Progenitor cell of endocrine pancreas (in vitro differentiated cells): ENCODE data around the gene ATG7. TPM values are rescaled to one million over a fixed set of nuclear protein-coding genes. Genes with fewer than 3 reads are reported as not detected.

ENCODE experiments used
- DNase-seq: peaks from one replicate; pipeline ENCODE4 v3.0.0; 2021; ENCODE audit warnings: low spot score; ENCODE audit not compliant: unreplicated experiment
- H3K27ac Mint-ChIP-seq: 2 replicates; pipeline ENCODE4 v1.8.0; 2021; ENCODE audit warnings: mild to moderate bottlenecking, moderate library complexity, mixed read lengths
- H3K27me3 Mint-ChIP-seq: 2 replicates; pipeline ENCODE4 v1.8.0; 2021; ENCODE audit warnings: mixed read lengths
- H3K36me3 Mint-ChIP-seq: 2 replicates; pipeline ENCODE4 v1.8.0; 2022; ENCODE audit warnings: mixed read lengths; ENCODE audit not compliant: insufficient read depth
- H3K4me1 Mint-ChIP-seq: 2 replicates; pipeline ENCODE4 v1.8.0; 2021; ENCODE audit warnings: low read depth, mixed read lengths
- H3K4me3 Mint-ChIP-seq: 2 replicates; pipeline ENCODE4 v1.8.0; 2021; ENCODE audit warnings: low read depth, mild to moderate bottlenecking, moderate library complexity, mixed read lengths
- H3K9me3 Mint-ChIP-seq: 2 replicates; pipeline ENCODE4 v1.8.0; 2021; ENCODE audit warnings: low read depth, mixed read lengths
- CTCF ChIP-seq: fragments of 200-600 bp; sonication (generic); IDR thresholded peaks from one replicate; pipeline ENCODE4 v1.5.0; 2021; ENCODE audit warnings: antibody characterized with exemption, mild to moderate bottlenecking; ENCODE audit not compliant: unreplicated experiment
- total RNA-seq: library from RNA; stranded (reverse); gene quantifications from 2 replicates; pipeline ENCODE4 v1.2.1, GENCODE V29; 2021

ATG7 gene
- total RNA-seq, 1 donor from 2014 or later: 29.1 TPM

GRCh38 chr3:11364181-11364580, 92.0 kb downstream of the ATG7 start:
- Mint-ChIP-seq H3K4me1 (peaks cover 12% of the 10 kb centered on the region), H3K36me3 (peaks cover 13% of the 10 kb centered on the region), H3K27ac (no peak overlapping the region), H3K27me3 (no peaks in the 10 kb centered on the region), H3K9me3 (no peaks in the 10 kb centered on the region), H3K4me3 (no peak overlapping the region)
- no peak for DNase-seq
- TF ChIP-seq CTCF: no peak

GRCh38 chr3:11367143-11367693, 95.0 kb downstream of the ATG7 start:
- DNase-seq: no peak
- TF ChIP-seq CTCF: no peak
- Mint-ChIP-seq H3K36me3 (peaks cover 12% of the 10 kb centered on the region), H3K9me3 (no peaks in the 10 kb centered on the region), H3K4me3 (no peak overlapping the region), H3K27ac (no peak overlapping the region), H3K4me1 (peaks cover 12% of the 10 kb centered on the region), H3K27me3 (no peaks in the 10 kb centered on the region)

- Mint-ChIP-seq H3K27me3 (no peaks in the 10 kb centered on the region), H3K4me1 (peaks cover 12% of the 10 kb centered on the region), H3K36me3 (peaks cover 3% of the 10 kb centered on the region), H3K27ac (no peak overlapping the region), H3K9me3 (no peaks in the 10 kb centered on the region), H3K4me3 (no peak overlapping the region)
- no peak for DNase-seq
- no peak for TF ChIP-seq CTCF
Measured at GRCh38 chr3:11370191-11370590, 98.0 kb downstream of the ATG7 start.

- no peak overlapping the region for H3K4me3 Mint-ChIP-seq
- peaks cover 12% of the 10 kb centered on the region for H3K4me1 Mint-ChIP-seq
- no peaks in the 10 kb centered on the region for H3K9me3 Mint-ChIP-seq
- H3K36me3 Mint-ChIP-seq: peaks cover 1% of the 10 kb centered on the region
- TF ChIP-seq CTCF: no peak
- DNase-seq: no peak
- H3K27ac Mint-ChIP-seq: no peak overlapping the region
- H3K27me3 Mint-ChIP-seq: no peaks in the 10 kb centered on the region
Measured at GRCh38 chr3:11370966-11371365, 98.8 kb downstream of the ATG7 start.

- Mint-ChIP-seq H3K4me1 (peaks cover 9% of the 10 kb centered on the region), H3K27ac (no peak overlapping the region), H3K36me3 (peaks cover 1% of the 10 kb centered on the region), H3K4me3 (no peak overlapping the region), H3K27me3 (no peaks in the 10 kb centered on the region), H3K9me3 (no peaks in the 10 kb centered on the region)
- no peak for DNase-seq
- no peak for TF ChIP-seq CTCF
Measured at GRCh38 chr3:11371747-11372146, 99.5 kb downstream of the ATG7 start.
